ENCODE data around the gene MRPS24.

DNA sequence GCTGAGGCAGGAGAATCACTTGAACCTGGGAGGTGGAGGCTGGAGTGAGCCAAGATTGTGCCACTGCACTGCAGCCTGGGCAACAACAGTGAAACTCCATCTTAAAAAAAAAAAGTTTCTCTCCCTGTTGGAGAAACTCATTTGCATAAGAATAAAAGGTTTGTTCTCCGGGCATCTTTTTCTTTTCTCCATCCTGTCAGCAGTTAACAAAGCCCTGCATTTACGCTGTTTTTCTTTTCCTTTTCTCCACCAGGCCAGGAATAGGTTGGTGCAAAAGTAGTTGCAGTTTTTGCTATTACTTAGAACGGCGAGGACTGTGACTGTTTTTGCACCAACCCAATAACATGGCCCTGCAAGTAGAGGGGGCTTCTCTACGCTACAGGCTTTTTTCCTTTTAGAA is 46.6 kb upstream of the MRPS24 start:
- TF ChIP-seq, protein P1, sequence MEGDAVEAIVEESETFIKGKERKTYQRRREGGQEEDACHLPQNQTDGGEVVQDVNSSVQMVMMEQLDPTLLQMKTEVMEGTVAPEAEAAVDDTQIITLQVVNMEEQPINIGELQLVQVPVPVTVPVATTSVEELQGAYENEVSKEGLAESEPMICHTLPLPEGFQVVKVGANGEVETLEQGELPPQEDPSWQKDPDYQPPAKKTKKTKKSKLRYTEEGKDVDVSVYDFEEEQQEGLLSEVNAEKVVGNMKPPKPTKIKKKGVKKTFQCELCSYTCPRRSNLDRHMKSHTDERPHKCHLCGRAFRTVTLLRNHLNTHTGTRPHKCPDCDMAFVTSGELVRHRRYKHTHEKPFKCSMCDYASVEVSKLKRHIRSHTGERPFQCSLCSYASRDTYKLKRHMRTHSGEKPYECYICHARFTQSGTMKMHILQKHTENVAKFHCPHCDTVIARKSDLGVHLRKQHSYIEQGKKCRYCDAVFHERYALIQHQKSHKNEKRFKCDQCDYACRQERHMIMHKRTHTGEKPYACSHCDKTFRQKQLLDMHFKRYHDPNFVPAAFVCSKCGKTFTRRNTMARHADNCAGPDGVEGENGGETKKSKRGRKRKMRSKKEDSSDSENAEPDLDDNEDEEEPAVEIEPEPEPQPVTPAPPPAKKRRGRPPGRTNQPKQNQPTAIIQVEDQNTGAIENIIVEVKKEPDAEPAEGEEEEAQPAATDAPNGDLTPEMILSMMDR (IDR thresholded peaks at IDR 0.05; ENCODE audit: insufficient read depth, low read depth, low read length): no peak
- TF ChIP-seq EZH2 (IDR thresholded peaks at IDR 0.05; ENCODE audit: insufficient read depth, low read length): no peak
